Astrocyte of the hippocampus (primary cell): ENCODE measurements around the gene TFAP2A.

Experiments used
- DNase-seq: peaks from one replicate; pipeline ENCODE4 v3.0.0; 2011; ENCODE audit warnings: low read depth, low spot score

TFAP2A gene

DNA sequence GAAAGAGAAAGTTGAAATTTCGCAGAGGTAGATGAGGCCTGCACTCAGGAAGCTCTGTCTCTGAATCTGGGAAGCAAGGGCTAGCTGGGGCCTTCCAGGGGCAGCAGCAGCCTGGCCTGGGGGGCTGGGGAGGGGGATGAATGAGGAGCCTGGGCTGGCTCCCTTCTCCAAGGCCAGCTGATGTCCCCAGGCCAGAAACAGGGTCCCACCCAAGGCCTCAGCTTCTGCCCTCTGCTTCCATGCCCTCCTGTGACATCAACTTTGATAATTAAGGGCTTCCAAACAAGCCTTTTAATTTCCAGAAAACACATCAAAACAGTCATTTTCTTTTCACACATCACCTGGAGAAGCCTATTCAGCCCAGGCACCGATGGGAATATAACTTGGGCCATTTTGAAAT is 15.4 kb downstream of the TFAP2A start:
- no peak for DNase-seq

DNA sequence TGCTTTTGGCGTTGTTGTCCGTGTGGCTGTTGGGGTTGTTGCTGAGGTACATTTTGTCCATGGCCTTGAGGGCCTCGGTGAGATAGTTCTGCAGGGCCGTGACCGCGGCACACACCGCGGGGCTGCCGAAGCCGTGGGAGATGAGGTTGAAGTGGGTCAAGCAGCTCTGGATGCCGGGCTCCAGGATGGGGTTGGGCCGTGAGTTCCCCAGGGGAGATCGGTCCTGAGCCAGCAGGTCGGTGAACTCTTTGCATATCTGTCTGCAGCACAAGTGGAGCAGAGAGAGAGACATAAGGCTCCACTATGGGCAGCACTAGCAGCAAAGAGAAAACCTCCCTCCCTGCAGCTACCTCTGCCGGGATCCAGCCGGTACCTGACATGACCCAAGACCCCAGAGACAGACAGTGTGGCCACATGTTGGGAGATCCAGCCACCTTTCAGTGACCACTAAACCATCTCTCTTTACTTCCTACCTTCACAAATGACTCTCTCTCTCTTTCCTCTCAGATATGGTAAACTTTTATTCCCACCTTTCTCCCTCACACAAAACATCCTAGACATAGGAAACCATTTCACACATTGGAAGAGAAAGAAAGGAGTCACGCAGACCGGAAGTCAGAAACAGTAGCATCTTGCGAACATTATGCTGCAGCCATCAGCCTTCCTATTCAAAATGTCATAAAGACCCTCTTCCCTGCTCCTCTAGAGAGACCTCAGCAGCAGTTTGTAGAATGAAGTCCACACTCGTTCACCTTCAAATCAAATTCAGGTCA is 16.2 kb downstream of the TFAP2A start:
- DNase-seq, result no peak

DNA sequence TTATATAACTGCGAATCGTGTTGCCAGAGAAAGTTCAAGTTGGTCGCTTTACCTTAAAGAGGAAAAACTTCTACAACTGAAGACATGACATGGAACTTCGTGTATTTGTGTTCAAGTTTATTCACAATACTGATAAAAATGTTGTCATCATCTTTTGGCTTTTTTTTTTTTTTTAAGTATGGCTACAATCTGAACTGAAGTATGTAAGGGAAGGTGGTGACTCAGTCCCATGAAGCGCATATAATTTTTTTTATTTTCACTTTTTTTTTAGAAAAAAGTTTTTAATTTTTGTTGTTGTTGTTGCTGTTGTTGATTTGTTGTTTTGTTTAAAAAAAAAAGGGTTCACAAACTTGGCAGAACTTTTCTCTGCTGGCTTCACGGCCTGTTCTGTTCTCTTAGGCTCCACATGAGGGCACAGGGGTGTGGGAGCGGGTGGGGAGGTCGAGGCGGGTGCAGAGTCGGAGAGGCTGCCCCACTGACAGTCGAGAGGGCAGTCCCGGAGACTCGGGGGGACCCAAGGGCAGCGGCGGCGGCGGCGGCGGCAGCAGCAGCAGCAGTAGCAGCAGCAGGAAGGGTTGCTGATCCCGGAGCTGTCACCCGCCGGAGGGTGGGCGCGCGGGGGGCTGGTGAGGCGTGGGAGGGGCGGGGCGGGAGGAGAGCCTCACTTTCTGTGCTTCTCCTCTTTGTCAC is 17.0 kb downstream of the TFAP2A start:
- DNase-seq, result no peak

DNA sequence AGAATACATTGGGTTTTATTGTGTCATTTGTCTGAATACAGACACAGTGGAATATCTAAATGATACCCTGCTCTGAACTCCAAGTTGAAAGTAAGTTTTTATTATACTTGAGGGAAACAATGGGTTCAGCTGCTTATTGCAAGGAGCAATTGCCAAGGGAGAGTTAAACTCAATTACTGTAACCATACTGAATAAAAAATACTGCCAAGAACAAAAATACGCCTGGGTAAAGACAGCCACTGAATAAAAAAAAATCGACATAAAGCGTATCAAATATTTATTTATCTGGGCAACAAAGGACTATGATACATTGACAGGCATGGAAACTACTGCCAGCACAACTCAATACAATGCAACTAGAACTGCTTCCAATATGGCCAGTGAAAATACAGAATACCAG is 18.1 kb downstream of the TFAP2A start:
- no peak for DNase-seq

DNA sequence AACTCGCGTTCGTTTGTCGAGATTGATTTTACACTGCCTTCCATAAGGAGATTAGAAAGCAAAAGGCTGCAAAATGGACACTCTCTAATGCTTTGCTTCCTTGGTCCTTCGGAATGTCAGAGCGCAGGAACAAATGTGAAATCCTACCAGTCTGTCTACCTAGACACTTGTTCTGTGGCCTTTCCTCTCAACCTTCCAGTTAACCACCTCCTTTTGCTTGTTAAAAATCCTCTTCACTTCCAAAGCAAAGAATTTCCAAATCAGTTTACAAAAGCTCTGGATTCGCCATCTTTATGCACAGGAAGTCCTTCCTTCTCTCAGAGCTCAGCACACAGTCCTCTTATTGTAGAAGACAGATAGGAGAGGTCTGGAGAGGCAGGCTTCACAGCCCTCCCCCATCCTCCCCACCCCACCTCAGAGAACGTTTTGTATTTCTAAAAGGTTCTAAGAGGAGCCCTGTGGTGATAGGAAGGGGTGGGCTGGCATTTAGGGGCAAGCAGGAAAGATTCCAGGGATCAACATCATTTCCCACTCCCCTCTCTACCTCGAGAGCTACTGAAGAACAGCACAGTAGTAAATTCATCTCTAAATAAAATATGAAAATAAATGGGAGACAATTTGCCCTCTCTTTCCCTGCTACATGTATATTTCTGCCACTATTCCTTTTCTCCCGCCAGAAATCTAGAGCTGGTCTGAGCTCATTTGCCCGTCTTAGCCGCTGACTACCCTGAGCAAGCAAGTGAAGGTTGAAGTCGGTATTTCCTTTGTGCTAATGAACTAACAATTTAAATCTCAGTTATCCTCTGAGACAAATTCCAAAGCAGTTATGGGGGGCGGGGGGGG is 18.9 kb downstream of the TFAP2A start:
- DNase-seq, result no peak

DNA sequence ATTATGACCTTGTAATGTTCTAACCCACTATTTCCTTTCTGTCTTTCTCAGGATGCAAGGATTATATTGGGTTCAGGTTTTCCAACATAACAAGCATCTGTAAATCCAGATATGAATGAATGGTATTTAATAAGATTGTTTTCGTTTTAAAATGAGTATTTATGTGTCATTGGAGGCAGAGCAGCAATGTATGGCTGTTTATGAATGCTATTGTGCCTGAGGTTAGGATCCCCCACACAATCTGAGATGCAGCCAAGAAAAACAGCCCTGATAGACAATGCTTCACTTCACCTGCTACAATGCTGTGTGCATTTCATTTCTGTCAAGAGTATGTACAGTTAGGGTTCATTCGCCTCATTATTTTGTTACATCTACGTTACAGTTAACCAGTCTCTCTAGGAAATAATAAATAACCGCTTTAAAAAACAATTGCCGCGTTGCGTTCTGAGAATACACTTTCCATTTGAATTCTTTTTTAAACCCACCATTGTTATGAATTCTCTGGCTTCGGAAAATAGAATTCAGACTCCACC is 19.6 kb downstream of the TFAP2A start:
- DNase-seq, result no peak

DNA sequence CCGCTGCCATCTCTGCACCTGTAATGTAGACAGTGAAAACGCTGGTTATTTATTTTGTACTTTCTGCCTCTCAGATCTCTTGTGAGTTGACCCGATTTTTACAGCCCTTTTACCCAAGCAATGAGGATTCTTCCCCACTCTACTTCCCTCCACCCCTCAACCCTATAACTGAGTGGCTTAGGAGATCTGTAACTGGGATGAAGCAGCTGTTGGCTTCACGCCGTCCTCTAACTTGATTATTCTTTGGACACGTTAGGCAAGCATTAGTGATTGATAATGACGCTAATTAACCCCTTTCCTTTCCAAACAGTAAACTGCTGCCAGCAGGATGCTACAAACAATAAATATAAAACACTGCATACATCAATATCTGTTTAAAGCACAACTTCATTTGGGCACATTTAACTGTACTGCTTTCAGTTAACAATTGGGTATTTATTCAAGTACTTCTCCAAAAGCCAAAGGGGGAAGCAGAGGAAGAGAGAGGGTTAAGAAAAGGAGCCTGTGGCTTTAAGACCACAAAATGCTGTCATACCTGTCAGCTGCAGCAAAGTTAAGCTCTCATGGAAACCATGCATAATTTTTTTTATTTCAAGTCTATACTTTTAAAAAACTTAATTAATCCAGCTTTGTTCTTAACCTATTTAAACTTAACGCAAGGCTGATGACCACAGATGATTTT is 21.2 kb downstream of the TFAP2A start:
- no peak for DNase-seq

DNA sequence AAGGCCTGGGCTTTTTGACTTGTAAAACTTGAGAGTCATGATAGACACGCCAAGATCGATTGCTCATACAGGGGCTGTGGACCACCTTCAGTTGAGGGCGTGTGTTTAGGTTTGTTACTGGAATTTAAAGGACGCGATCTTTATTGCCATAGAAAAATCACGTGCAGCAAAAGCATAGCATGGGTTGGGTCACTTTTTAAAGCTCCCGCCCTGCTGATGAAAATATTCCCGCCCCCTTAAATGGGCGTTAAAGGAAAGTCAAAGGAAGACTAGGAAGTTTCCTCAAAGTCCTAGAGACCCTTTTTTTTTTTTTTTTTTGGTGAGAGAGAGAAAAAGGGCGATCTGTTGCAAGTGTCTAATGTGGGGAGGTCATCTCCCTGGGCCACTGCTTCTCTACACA is 23.1 kb downstream of the TFAP2A start:
- no peak for DNase-seq

DNA sequence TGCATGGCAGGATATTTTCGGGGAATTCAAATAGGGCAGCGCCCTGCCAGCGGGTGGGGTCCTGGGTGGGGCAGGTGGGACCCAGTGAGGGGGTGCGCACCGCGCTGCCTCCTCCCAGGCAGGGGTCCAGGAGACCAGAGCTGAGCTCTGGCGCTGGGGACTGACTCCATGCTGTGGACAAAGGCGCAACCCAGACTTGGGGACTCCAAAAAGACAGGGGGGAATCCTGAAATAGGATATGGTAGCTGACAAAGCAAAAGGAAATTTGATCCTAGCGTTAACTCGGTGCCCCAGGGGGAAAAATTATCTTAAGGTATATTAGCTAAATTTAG is 23.6 kb downstream of the TFAP2A start:
- no peak for DNase-seq

DNA sequence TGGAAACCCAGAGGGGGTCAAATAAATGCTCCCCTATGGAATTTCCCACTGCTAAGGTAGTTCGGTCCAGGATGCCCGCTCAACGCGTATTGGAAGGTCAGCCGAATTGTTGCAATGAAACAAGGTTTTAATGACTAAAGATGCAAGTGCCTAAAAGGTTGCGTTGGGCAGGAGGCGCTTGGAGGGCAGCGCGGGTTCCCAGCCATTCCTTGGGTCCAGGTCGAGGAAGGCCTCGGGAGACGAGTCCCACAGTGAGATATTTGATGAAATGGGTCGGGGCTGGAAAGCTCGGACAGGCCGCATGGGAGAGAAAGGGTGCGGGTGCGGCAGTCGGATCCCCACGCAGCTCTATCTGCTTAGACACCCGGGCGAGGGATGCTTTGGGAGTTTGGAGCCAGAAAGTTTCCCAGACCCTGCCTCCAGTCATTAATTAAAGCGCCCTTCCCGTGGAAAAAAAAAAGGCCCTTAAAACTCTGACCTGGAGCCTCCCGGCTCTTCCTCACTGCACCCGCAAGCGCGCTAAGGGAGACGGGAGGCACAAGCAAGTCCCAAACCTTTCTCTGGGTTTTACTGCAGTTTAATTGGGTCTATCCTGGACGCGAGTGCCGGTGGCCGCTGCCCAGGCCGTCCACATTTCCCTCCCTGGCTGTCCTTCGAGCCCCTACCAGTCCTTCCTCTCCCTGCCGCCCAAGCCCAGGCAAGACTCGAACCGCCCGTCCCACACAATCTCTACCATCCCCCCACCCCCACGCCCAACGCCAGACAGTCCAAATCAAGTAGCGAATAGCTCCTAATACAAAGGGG is 24.2 kb downstream of the TFAP2A start:
- no peak for DNase-seq

DNA sequence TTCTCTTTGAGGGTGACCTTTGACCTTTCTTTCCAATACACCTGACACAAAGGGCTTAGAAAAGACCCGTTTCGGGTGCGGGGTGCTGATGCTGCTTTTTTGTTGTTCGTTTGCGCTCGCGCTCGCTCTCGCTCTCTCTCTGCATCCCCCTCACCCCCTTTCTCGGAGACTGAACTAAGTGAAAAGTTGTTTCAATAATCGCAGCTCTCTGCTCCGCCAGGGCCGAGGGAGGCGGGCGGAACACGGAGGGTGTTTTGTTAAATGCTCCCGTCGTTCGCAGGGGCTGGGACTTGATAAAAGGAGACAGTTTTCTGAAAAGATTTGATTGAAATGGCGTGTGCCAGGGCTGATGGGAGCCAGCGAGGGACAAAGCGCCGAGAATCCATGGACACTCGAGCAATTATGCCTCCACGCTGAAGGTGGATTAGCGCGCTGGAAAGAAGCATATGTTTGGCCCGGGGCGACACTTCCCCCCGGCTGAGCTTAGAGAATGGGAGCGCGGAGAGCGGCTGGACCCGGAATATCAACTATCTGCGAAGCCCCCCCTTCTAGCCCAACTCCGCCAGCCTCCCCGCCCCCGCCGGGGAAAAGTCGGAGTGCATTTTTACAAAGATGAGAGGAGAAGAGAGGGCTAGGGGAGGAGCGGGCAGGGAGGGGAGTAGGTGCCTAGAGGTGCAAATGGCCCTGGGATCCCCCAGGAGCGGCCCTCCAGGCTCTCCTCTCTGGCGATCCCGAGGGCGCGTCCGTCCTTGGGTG is 25.0 kb downstream of the TFAP2A start:
- no peak for DNase-seq

DNA sequence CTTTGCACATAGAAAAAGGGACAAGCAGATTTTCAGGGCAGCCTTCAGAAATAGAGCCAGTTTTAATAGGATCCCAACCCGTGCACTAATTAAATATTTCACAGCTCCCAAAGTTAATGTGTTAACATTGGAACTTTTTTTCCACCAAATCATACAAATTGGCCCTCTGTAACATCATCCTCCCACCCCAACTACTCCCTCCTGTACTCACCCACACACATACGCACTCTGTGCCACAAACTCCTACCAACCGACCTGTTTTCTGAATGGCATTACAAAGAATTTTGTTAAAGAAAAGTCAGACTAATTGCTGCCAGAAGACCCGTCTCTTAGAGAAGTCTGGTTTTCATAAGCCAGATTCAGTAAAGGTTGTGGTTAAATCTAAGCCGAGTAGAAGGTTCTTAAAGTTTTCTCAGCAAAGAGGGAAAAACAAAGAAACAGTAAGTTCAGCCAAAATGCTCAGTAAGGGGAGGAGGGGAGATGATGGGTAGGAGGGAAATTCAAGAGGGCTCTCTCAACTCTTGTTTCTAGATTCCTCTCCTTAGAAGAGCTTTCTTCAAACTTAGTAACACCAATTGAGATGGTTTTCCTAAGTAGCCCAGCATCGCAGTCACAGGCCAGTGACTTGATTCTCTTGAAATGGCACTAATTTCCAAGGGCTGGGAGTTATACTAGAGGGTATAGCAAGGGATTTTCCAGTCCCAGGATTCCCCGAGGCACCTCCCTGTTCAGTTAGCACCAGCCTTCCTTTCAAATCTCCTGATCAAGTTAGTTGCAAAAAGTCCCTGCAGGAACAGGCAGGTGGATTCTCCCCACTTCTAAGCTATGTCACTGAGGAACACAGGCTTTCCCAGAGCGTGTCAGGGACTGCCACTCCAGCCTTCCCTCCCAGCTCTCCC is 27.9 kb downstream of the TFAP2A start:
- no peak for DNase-seq

DNA sequence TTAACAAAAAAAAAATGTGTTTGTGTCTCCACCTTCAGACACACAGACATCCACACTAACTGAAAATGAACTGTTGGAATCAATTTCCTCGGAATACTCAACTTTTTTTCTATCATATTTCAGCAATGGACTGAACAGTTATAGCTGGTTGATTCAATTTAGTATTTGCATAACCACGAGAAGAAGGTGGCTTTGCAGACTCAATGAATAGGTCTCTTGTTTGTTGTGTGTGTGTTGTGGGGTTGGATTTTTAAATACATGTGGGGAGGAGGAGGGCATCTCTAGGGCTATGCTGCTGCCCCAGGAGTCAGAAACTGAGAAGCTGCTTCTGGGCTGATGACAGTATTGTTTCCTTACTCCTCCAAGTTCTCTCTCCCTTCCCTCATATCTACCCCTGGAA is 28.7 kb downstream of the TFAP2A start:
- no peak for DNase-seq

DNA sequence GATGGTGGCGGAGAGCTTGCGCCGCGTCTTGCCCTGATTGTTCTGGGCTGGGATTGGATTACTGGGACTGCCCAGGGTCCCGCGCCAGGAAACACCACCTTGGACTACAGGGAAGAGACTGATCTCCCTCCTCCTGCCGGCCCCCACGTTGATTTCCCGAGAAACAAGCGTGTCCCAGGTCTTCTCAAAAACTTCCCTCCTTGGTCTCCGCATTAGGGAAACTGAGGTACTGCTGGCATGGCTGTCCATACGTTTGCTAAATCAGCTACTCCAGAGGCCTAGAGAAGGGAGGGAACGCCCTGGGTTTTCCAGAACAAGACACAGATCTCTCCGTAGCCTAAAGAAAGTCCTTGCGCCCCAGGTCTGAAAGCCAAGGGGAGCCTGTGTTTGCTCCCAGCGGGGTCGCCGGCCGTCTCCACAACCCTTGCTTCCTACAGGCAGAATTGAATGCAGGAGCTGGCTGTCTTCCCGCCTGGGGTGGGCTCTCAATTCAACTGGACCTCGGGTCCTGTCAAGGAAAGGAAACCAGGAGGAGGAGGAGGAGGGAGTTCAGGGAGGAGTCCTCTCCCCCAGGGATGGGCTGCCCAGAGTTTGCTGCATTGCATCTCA is 29.2 kb downstream of the TFAP2A start:
- DNase-seq, result no peak

DNA sequence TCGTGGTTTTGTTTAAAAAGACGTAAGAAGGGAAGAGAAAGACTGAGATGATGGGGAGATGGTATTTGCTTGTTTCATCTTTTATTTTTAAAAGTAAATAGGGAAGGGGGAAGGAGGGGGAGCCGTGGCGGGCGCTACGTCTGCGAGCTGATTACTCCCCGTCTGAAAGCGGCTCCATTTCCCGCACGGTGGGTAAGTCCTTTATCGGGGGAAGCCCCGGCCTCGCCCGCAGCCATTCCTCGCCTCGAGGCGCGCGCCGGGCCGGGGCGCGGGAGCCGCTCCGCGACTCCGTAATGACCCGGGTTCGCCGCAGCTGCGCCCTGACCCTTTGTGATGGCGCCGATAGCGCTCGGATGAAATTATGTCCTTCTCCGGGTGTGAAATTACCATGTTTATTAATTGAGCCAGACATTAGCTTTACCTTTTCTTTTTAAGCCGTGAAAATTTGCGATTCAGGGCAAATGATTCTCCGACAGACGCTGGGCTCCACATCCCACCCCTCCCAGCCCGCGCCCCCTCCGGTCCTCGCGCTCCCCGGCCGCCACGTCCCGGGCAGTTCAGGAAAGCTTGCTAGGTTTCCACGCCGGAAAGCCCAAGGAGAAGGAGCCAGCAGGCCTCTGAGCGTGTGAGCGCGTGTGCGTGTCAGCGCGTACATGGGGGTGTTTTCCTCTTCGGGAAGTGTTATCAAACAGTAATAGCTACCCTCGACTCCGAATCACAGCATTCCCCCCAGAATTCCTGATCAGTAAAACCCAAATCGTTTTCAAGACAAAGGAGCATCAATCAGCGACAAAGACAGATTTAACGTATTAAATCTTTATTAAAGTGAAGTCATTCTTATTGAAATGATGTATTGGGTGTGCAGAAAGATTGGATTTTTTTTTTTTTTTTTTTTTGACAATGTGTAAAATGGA is 30.0 kb downstream of the TFAP2A start:
- no peak for DNase-seq

DNA sequence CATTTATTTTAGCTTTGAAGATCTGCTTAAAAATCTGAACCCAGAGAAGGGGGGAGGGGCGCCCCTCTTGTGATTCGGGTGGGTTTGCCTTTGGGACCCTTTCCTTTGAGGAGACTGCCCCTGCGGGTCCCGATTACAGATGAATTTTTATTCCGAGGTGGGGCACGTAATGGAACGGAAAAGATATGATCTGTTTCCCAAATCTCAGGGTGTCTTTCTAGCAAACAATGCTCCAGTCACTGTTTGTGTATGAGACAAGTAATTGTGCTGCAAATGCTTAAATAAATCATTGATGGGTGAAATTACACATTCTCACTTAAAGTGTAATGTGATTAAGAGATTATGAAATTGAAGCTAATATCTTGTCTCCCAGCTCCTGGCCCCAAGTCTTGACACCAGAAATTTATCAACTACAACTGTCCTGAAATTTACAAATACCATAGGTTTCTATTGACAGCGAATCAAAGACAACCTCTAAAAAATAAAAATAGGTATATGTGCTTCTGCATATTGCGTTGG is 30.7 kb downstream of the TFAP2A start:
- DNase-seq, result no peak

DNA sequence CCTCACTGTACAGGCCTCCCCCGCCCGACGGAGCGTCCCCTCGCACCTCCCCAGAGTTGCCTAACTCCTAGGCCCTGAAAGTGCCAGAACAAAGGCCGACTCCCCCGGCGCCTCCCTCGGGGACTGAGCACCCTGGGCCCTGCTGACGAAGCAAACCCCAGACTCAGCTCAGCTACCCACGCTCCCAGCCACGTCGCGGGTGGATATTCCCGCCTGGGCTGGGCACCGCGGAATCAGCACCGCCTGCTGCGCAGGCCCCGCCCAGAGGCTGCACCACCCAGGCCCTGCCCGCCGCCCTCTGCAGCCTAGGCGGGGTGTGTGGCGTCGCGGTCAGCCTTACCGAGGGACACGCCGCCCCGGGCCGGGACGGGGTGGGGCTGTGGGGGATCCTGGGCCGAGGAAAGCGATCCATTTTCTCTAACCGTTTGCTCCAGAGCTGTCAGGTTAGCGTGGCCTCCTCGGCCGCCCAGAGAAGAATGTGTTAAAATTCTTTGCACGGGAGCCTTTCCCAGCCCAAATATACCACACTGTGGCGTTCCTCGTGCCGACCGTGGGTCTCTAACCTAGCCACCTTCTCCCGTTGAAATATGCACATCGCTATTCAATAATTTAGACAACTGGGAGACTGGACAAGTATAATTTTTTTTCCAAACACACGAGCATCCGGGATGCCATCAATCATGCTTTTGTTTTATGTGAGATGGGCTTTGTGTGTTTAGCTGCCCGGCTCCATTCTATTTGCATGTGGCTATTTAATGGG is 31.4 kb downstream of the TFAP2A start:
- DNase-seq, result no peak
